Stomach (tissue), 19 donors: Measurements from ENCODE around the gene CACNG5. TPM values are rescaled to one million over a fixed set of nuclear protein-coding genes. Genes with fewer than 3 reads are reported as not detected.

Experiments
- DNase-seq, 2 donors: peaks; one replicate each; pipeline versions ENCODE4 v3.0.0 to v3.0.0-alpha.2; 2013 to 2019
- H3K27ac ChIP-seq, 5 donors: fragments of 200-600 bp in 4 of 5; sonication (generic) in 4 of 5; one replicate each; pipeline ENCODE4 v1.5.1; 2013 to 2019; ENCODE audit warnings: mild to moderate bottlenecking in 1 of 5, moderate library complexity in 1 of 5
- H3K27me3 ChIP-seq, 3 donors: fragments of 200-600 bp; sonication (generic); one replicate each; pipeline ENCODE4 v1.5.1; 2017 to 2019; ENCODE audit warnings: mixed run types in 1 of 3
- H3K36me3 ChIP-seq, 4 donors: fragments of 200-600 bp; sonication (generic); 1 replicate in 3 of 4; 2 replicates in 1 of 4; pipeline ENCODE4 v1.5.1; 2016 to 2019
- H3K4me1 ChIP-seq, 4 donors: fragments of 200-600 bp; sonication (generic); one replicate each; pipeline ENCODE4 v1.5.1; 2016 to 2019
- H3K4me3 ChIP-seq, 4 donors: fragments of 200-600 bp; sonication (generic) in 3 of 4; one replicate each; pipeline ENCODE4 v1.5.1; 2016 to 2019; ENCODE audit warnings: mild to moderate bottlenecking in 1 of 4
- H3K9me3 ChIP-seq, 4 donors: fragments of 200-600 bp; sonication (generic); one replicate each; pipeline ENCODE4 v1.5.1; 2016 to 2019
- EP300 ChIP-seq: sonication (generic); formaldehyde crosslinking; IDR thresholded peaks from one replicate; pipeline ENCODE4 v1.6.1; 2017; ENCODE audit warnings: antibody characterized with exemption
- POLR2A ChIP-seq, 4 donors: fragments of 450-650 bp; IDR thresholded peaks; one replicate each; pipeline ENCODE4 v1.6.1; 2016; ENCODE audit warnings: antibody characterized with exemption in 4 of 4, control low read depth in 2 of 4, mild to moderate bottlenecking in 1 of 4, moderate library complexity in 1 of 4
- POLR2AphosphoS5 ChIP-seq, 3 donors: sonication (generic); formaldehyde crosslinking; IDR thresholded peaks; one replicate each; pipeline ENCODE4 v1.6.1; 2016; ENCODE audit warnings: antibody characterized with exemption in 3 of 3
- WGBS, 5 donors: extraction: QIAGEN DNeasy Blood & Tissue Kit in 3 of 5; methylation state at CpG; one replicate each; pipeline versions ENCODE4 v1.1.5 to v1.1.7; 2013 to 2018; 5-methylcytosine and 5-hydroxymethylcytosine counted together
- intact Hi-C: fragments of 100-400 bp; cut with DNase I; formaldehyde crosslinking; loops from one replicate; pipeline ENCODE4 v1.15.1; 2023; ENCODE audit warnings: low total_unique reads
- long read RNA-seq, 10 donors: transcript quantifications; one replicate each; lab custom pipeline, GENCODE V29; 2026
- polyA plus RNA-seq, 3 donors: library from polyadenylated mRNA; stranded (reverse); fragments of 200-250 nt; gene quantifications; one replicate each; pipeline ENCODE4 v1.2.3, GENCODE V29; 2013
- total RNA-seq, 5 donors: library from RNA; depleted of rRNA; stranded (reverse); fragments of >200 nt; gene quantifications; one replicate each; pipeline versions ENCODE4 v1.1.0 to v1.2.3, GENCODE V29; 2014 to 2016
- TF ChIP-seq, protein P1 (sequence below), 7 experiments: fragments of 450-650 bp in 4 of 7; fragments of 200-600 bp in 3 of 7; sonication (generic) in 3 of 7; IDR thresholded peaks; one replicate each; pipeline ENCODE4 v1.5.1; 2016 to 2019; ENCODE audit warnings: antibody characterized with exemption in 7 of 7, control low read depth in 2 of 7, mild to moderate bottlenecking in 1 of 7
- donor health status: healthy with polysubstance abuse.
- donor health status: Bipolar disorder and iron deficiency.
- donor health status: healthy.

Gene CACNG5
- total RNA-seq (not detected), polyA plus RNA-seq (not detected)
- long read RNA-seq, donor 1: 0 reads
- long read RNA-seq, donor 2: 0 reads
- long read RNA-seq, donor 3: 0 reads
- long read RNA-seq, donor 4: 0 reads
- long read RNA-seq, donor 5: 0 reads
- long read RNA-seq, donor 6: 0 reads
- long read RNA-seq, donor 7: 0 reads
- long read RNA-seq, donor 8: 0 reads
- long read RNA-seq, donor 9: 0 reads
- long read RNA-seq, donor 10: 0 reads

GRCh38 chr17:66834919-66835454 is at the start of gene CACNG5:
Gene CACNG5, plus strand, starts transcription at chr17:66835117. Its CDS starts 42,216 bp downstream, at chr17:66877333.
- intact Hi-C loops: no loop called here

DNA sequence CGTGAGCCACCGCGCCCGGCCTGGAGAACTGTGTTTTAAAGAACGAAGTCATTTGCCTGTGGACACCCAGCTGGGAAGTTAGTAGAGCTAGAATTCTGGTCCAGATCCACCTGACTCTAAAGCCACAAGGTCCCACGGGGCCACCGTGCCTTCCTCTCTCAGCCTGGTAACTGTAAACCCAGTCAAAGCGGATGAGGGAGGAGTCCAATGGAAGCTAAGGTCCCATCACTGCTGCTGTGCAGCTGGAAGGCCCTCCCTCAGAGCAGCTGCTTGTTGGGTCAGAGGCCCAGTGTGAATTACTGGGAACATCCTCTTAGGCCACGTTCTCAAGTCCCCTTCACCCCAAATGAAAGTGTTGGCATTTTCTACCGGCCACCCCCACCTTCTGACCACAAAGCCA is 48.8 kb upstream of the CACNG5 start:
- 87 to 95% (median 91%) methylated on average over 8 to 10 of the region's 10 CpGs for WGBS, 5 donors
- H3K27ac ChIP-seq: no peak overlapping the region
- peaks cover 12 to 81% (median 52%) of the 10 kb centered on the region in 4 donors for H3K36me3 ChIP-seq
- no peak for DNase-seq
- no peaks in the 10 kb centered on the region for H3K27me3 ChIP-seq
- intact Hi-C loops: no loop called here
- no peak for TF ChIP-seq POLR2A (IDR thresholded peaks at IDR 0.05)
- no peak for TF ChIP-seq POLR2AphosphoS5 (IDR thresholded peaks at IDR 0.05)
- TF ChIP-seq EP300: no peak
- TF ChIP-seq, protein P1, sequence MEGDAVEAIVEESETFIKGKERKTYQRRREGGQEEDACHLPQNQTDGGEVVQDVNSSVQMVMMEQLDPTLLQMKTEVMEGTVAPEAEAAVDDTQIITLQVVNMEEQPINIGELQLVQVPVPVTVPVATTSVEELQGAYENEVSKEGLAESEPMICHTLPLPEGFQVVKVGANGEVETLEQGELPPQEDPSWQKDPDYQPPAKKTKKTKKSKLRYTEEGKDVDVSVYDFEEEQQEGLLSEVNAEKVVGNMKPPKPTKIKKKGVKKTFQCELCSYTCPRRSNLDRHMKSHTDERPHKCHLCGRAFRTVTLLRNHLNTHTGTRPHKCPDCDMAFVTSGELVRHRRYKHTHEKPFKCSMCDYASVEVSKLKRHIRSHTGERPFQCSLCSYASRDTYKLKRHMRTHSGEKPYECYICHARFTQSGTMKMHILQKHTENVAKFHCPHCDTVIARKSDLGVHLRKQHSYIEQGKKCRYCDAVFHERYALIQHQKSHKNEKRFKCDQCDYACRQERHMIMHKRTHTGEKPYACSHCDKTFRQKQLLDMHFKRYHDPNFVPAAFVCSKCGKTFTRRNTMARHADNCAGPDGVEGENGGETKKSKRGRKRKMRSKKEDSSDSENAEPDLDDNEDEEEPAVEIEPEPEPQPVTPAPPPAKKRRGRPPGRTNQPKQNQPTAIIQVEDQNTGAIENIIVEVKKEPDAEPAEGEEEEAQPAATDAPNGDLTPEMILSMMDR (IDR thresholded peaks at IDR 0.05): no peak
- no peaks in the 10 kb centered on the region for H3K9me3 ChIP-seq
- no peak overlapping the region for H3K4me3 ChIP-seq
- H3K4me1 ChIP-seq: peaks cover 0 to 8% (median 3%) of the 10 kb centered on the region in 4 donors

More at GRCh38 chr17:66834919-66835454, at the start of gene CACNG5:
- WGBS, 5 donors: 3 to 9% (median 5%) methylated on average over 8 to 57 of the region's 57 CpGs
- peak within 1 kb of the TSS in 1 of 4 donors; percentile 22 for H3K4me3 ChIP-seq
- no peaks in the 10 kb centered on the region for H3K9me3 ChIP-seq
- TF ChIP-seq POLR2AphosphoS5 (IDR thresholded peaks at IDR 0.05) (no peak), POLR2A (IDR thresholded peaks at IDR 0.05) (no peak), EP300 (no peak)
- TF ChIP-seq, protein P1 (IDR thresholded peaks at IDR 0.05): no peak
- no peak within 1 kb of the TSS for H3K27ac ChIP-seq
- H3K36me3 ChIP-seq: no peaks in the 10 kb centered on the region
- H3K27me3 ChIP-seq: peaks cover 7 to 81% (median 46%) of the 10 kb centered on the region in 3 donors
- peak in 1 of 2 donors; percentile 48 for DNase-seq
- peaks cover 0 to 9% (median 3%) of the 10 kb centered on the region in 4 donors for H3K4me1 ChIP-seq

DNA sequence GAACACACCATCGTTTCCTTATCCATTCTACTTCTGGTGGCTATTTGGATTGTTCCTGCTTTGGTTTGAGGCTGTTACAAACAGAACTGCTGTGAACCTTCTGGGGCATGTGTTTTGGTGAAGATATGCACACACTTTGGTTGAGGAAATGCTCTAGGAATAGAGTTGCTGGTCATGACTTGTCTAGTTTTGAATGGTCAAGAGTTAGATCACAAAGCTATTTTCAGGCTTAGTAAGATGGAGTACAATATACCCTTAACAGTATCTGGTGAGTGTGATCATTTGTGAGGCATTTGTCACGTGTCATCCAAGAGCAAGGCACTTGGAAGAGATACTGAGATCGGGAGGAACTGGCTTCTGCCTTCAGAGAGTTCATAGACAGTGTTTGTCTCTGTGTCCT is 47.0 kb upstream of the CACNG5 start:
- H3K27me3 ChIP-seq: no peaks in the 10 kb centered on the region
- no peak for TF ChIP-seq POLR2AphosphoS5 (IDR thresholded peaks at IDR 0.05)
- TF ChIP-seq EP300: no peak
- TF ChIP-seq, protein P1 (IDR thresholded peaks at IDR 0.05): no peak
- no peak for TF ChIP-seq POLR2A (IDR thresholded peaks at IDR 0.05)
- H3K9me3 ChIP-seq: no peaks in the 10 kb centered on the region
- no peak for DNase-seq
- peaks cover 17 to 91% (median 60%) of the 10 kb centered on the region in 4 donors for H3K36me3 ChIP-seq
- peaks cover 0 to 12% (median 4%) of the 10 kb centered on the region in 4 donors for H3K4me1 ChIP-seq
- intact Hi-C loops: no loop called here
- H3K4me3 ChIP-seq: no peak overlapping the region
- 72 to 88% (median 83%) methylated on average over 3 of the region's 3 CpGs for WGBS, 5 donors
- no peak overlapping the region for H3K27ac ChIP-seq

DNA sequence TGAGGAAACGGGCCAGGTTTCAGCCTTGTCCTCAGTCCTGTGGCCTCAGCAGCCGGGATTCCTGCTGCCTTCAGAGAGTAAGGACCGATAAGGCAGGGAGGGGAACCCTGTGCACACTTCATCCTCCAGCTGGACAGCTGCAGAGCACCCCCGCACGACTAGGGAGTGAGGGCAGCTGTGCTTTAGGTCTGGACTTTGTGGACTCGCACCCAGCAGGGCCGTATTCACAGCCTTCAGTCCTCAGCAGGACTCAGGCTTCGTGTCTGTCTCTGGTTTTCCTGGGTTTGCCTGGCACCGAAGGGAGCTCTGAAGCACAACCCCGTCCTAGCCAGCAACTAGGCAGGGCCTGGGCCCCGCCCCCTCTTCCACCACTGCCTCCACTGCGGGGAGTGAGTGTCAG is 45.8 kb upstream of the CACNG5 start:
- H3K4me1 ChIP-seq: peaks cover 0 to 12% (median 4%) of the 10 kb centered on the region in 4 donors
- intact Hi-C loops: no loop called here
- no peak overlapping the region for H3K4me3 ChIP-seq
- H3K27me3 ChIP-seq: no peaks in the 10 kb centered on the region
- DNase-seq: no peak
- no peaks in the 10 kb centered on the region for H3K9me3 ChIP-seq
- 77 to 89% (median 85%) methylated on average over 10 to 12 of the region's 12 CpGs for WGBS, 5 donors
- peaks cover 17 to 86% (median 62%) of the 10 kb centered on the region in 4 donors for H3K36me3 ChIP-seq
- no peak overlapping the region for H3K27ac ChIP-seq
- no peak for TF ChIP-seq EP300
- TF ChIP-seq POLR2AphosphoS5 (IDR thresholded peaks at IDR 0.05): no peak
- no peak for TF ChIP-seq POLR2A (IDR thresholded peaks at IDR 0.05)
- TF ChIP-seq, protein P1 (IDR thresholded peaks at IDR 0.05): no peak
